Testis (tissue), 3 donors: ENCODE results near the gene TMEM135. TPM values are rescaled to one million over a fixed set of nuclear protein-coding genes. Genes with fewer than 3 reads are reported as not detected.

Experiments used
- DNase-seq: peaks from one replicate; pipeline ENCODE4 v3.0.0-alpha.2; 2019
- H3K27ac ChIP-seq, 2 donors: fragments of 200-600 bp; sonication (generic); one replicate each; pipeline ENCODE4 v1.5.1; 2019
- H3K27me3 ChIP-seq: fragments of 200-600 bp; sonication (generic); one replicate; pipeline ENCODE4 v1.5.1; 2019
- H3K36me3 ChIP-seq: fragments of 200-600 bp; sonication (generic); one replicate; pipeline ENCODE4 v1.5.1; 2017; ENCODE audit warnings: low read depth; ENCODE audit errors: missing control alignments
- H3K4me1 ChIP-seq: fragments of 200-600 bp; sonication (generic); one replicate; pipeline ENCODE4 v1.5.1; 2019
- H3K4me3 ChIP-seq, 2 donors: fragments of 200-600 bp; sonication (generic); one replicate each; pipeline ENCODE4 v1.5.1; 2017 to 2019
- H3K9me3 ChIP-seq: fragments of 200-600 bp; sonication (generic); one replicate; pipeline ENCODE4 v1.5.1; 2017
- CTCF ChIP-seq, 3 experiments: fragments of 450-650 bp in 2 of 3; fragments of 200-600 bp in 1 of 3; sonication (generic) in 1 of 3; IDR thresholded peaks; one replicate each; pipeline ENCODE4 v1.5.1; 2016 to 2019; ENCODE audit warnings: antibody characterized with exemption in 3 of 3, mild to moderate bottlenecking in 2 of 3, moderate library complexity in 1 of 3
- POLR2A ChIP-seq: fragments of 450-650 bp; IDR thresholded peaks from one replicate; pipeline ENCODE4 v1.6.1; 2017; ENCODE audit warnings: antibody characterized with exemption, mild to moderate bottlenecking, moderate library complexity
- WGBS, 2 donors: methylation state at CpG; one replicate each; pipeline ENCODE4 v1.1.5; 2018; 5-methylcytosine and 5-hydroxymethylcytosine counted together
- intact Hi-C: fragments of 100-400 bp; cut with DNase I; formaldehyde crosslinking; loops from one replicate; pipeline ENCODE4 v1.15.1; 2023; ENCODE audit warnings: low total_unique reads
- polyA plus RNA-seq: library from polyadenylated mRNA; stranded (reverse); fragments of 350-450 nt; fragmentation: Illumina TruSeq; extraction: RNeasy Lipid Tissue Mini Kit (QIAGEN cat#74804); gene quantifications from one replicate; pipeline ENCODE4 v1.2.3, GENCODE V29; 2014; ENCODE audit warnings: low read depth, low replicate concordance; ENCODE audit not compliant: insufficient read depth
- total RNA-seq, 2 donors: library from RNA; depleted of rRNA; stranded (reverse); fragments of >200 nt; gene quantifications; one replicate each; pipeline ENCODE4 v1.2.3, GENCODE V29; 2016

TMEM135 gene
- total and polyA plus RNA-seq, 3 donors from 2014 or later, result 21.3 to 59.0 (median 42.1) TPM

GRCh38 chr11:87007963-87008362 lies 29.8 kb upstream of the TMEM135 start:
- TF ChIP-seq POLR2A (no peak), CTCF (IDR thresholded peaks at IDR 0.05) (no peak)
- Histone ChIP-seq H3K27me3 (no peaks in the 10 kb centered on the region), H3K9me3 (no peaks in the 10 kb centered on the region), H3K36me3 (no peaks in the 10 kb centered on the region), H3K4me3 (no peak overlapping the region), H3K4me1 (no peaks in the 10 kb centered on the region), H3K27ac (no peak overlapping the region)
- intact Hi-C loops, result no loop called here
- 36 to 67% methylated on average over 1 of the region's 1 CpG for WGBS, 2 donors
- DNase-seq, result no peak

- 91 to 94% methylated on average over 1 of the region's 1 CpG for WGBS, 2 donors
Measured at GRCh38 chr11:87012089-87012488, 25.6 kb upstream of the TMEM135 start.

GRCh38 chr11:87012673-87013072 lies 25.1 kb upstream of the TMEM135 start:
- Histone ChIP-seq H3K4me1 (no peaks in the 10 kb centered on the region), H3K4me3 (no peak overlapping the region), H3K9me3 (no peaks in the 10 kb centered on the region), H3K36me3 (no peaks in the 10 kb centered on the region), H3K27ac (no peak overlapping the region), H3K27me3 (no peaks in the 10 kb centered on the region)
- intact Hi-C loops, result no loop called here
- TF ChIP-seq POLR2A (no peak), CTCF (IDR thresholded peaks at IDR 0.05) (no peak)
- DNase-seq, result no peak
- WGBS, 2 donors, result 80 to 84% methylated on average over 1 of the region's 1 CpG

More at GRCh38 chr11:87012089-87012488, 25.6 kb upstream of the TMEM135 start:
- Histone ChIP-seq H3K27me3 (no peaks in the 10 kb centered on the region), H3K36me3 (no peaks in the 10 kb centered on the region), H3K4me1 (no peaks in the 10 kb centered on the region), H3K4me3 (no peak overlapping the region), H3K9me3 (no peaks in the 10 kb centered on the region), H3K27ac (no peak overlapping the region)
- DNase-seq, result no peak
- intact Hi-C loops, result no loop called here
- TF ChIP-seq CTCF (IDR thresholded peaks at IDR 0.05), result no peak
- TF ChIP-seq POLR2A, result no peak

GRCh38 chr11:87013912-87014825 lies 23.6 kb upstream of the TMEM135 start:
- Histone ChIP-seq H3K27me3 (no peaks in the 10 kb centered on the region), H3K9me3 (no peaks in the 10 kb centered on the region), H3K27ac (no peak overlapping the region), H3K4me1 (no peaks in the 10 kb centered on the region), H3K36me3 (no peaks in the 10 kb centered on the region), H3K4me3 (no peak overlapping the region)
- intact Hi-C loops, result no loop called here
- DNase-seq, result no peak
- WGBS, 2 donors, result 57 to 61% methylated on average over 5 of the region's 5 CpGs
- TF ChIP-seq POLR2A, result no peak
- no peak for TF ChIP-seq CTCF (IDR thresholded peaks at IDR 0.05)
